ENCODE data around the gene WHRN.

DNA sequence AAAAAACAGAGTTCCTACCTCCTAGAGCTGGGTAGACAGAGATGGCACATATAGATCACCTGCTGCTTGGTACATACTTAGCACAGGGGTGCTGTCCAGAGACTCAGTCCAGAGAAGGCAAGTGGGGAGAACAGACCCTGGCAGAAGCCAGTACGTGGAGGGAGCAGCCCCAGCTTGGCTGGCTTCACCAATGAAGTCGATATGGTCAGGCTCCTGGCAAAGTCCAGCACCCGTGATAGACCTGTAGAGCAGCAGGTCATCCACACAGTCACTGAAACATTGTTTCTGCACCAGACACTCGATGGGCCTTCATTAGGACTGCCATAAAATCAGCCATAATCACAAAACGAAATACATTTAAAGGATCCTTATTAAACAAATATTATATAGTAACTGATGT, 45.8 kb downstream of the WHRN start:
- TF ChIP-seq, protein P1, sequence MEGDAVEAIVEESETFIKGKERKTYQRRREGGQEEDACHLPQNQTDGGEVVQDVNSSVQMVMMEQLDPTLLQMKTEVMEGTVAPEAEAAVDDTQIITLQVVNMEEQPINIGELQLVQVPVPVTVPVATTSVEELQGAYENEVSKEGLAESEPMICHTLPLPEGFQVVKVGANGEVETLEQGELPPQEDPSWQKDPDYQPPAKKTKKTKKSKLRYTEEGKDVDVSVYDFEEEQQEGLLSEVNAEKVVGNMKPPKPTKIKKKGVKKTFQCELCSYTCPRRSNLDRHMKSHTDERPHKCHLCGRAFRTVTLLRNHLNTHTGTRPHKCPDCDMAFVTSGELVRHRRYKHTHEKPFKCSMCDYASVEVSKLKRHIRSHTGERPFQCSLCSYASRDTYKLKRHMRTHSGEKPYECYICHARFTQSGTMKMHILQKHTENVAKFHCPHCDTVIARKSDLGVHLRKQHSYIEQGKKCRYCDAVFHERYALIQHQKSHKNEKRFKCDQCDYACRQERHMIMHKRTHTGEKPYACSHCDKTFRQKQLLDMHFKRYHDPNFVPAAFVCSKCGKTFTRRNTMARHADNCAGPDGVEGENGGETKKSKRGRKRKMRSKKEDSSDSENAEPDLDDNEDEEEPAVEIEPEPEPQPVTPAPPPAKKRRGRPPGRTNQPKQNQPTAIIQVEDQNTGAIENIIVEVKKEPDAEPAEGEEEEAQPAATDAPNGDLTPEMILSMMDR (conservative IDR thresholded peaks at IDR 0.05; ENCODE audit: low read length): no peak
- TF ChIP-seq EZH2phosphoT487 (IDR thresholded peaks at IDR 0.05; ENCODE audit: borderline replicate concordance, low read depth, low read length): no peak

Measured in OCI-LY7 (cell line).